Activated T-helper 2 cell treated with anti-CD3 and anti-CD28 coated beads, Interferon-gamma antibody, Interleukin-2, Interleukin-4, amounts not matched to agents 10 μg/mL and 5 μg/mL and 100 μg/mL, durations not matched to agents 14 hours and 24 hours and 36 hours (primary cell): ENCODE data around the gene SLC25A27. TPM values are rescaled to one million over a fixed set of nuclear protein-coding genes. Genes with fewer than 3 reads are reported as not detected.
A peak's percentile ranks its signal among the peaks of the same experiment; 100 is the strongest.
"Not testable (repeated sequence)": the region's sequence is repeated elsewhere in the genome, so short reads cannot be mapped to it uniquely, and the experiment has no call there.

Source experiments
- DNase-seq: peaks from one replicate; pipeline ENCODE4 v3.0.0; 2021; ENCODE audit warnings: low spot score
- H3K27ac Mint-ChIP-seq: one replicate; pipeline ENCODE4 v1.8.0; 2021; ENCODE audit warnings: mixed read lengths
- H3K27me3 Mint-ChIP-seq: one replicate; pipeline ENCODE4 v1.8.0; 2021; ENCODE audit warnings: low read depth, mixed read lengths
- H3K36me3 Mint-ChIP-seq: one replicate; pipeline ENCODE4 v1.8.0; 2021; ENCODE audit warnings: low read depth, mixed read lengths
- H3K4me1 Mint-ChIP-seq: one replicate; pipeline ENCODE4 v1.8.0; 2021; ENCODE audit warnings: low read depth, mixed read lengths
- H3K4me3 Mint-ChIP-seq: one replicate; pipeline ENCODE4 v1.8.0; 2021; ENCODE audit warnings: low read depth, mild to moderate bottlenecking, moderate library complexity, mixed read lengths
- H3K9me3 Mint-ChIP-seq: one replicate; pipeline ENCODE4 v1.8.0; 2021; ENCODE audit warnings: mixed read lengths
- intact Hi-C: fragments of 100-400 bp; cut with micrococcal nuclease; formaldehyde crosslinking; loops from one replicate; pipeline ENCODE4 v1.15.1; 2023
- total RNA-seq: library from RNA; stranded (reverse); gene quantifications from 2 replicates; pipeline ENCODE4 v1.2.3, GENCODE V29; 2022

The SLC25A27 gene
- total RNA-seq, 1 donor from 2014 or later = 1.3 TPM

GRCh38 chr6:46635462-46635861 lies 17.3 kb upstream of the SLC25A27 start:
- no peak for DNase-seq
- no peak overlapping the region for H3K4me3 Mint-ChIP-seq
- no peaks in the 10 kb centered on the region for H3K9me3 Mint-ChIP-seq
- no peak overlapping the region for H3K27ac Mint-ChIP-seq
- no peaks in the 10 kb centered on the region for H3K4me1 Mint-ChIP-seq
- no peaks in the 10 kb centered on the region for H3K36me3 Mint-ChIP-seq
- H3K27me3 Mint-ChIP-seq = peaks cover 19% of the 10 kb centered on the region
- intact Hi-C loops = no loop called here

- no peaks in the 10 kb centered on the region for H3K9me3 Mint-ChIP-seq
- peaks cover 8% of the 10 kb centered on the region for H3K27me3 Mint-ChIP-seq
- DNase-seq = no peak
- no peak overlapping the region for H3K27ac Mint-ChIP-seq
- no peaks in the 10 kb centered on the region for H3K36me3 Mint-ChIP-seq
- no peak overlapping the region for H3K4me3 Mint-ChIP-seq
- H3K4me1 Mint-ChIP-seq = no peaks in the 10 kb centered on the region
- intact Hi-C loops = no loop called here
These were observed 15.6 kb upstream of the SLC25A27 start for GRCh38 chr6:46637145-46637544.

- H3K4me1 Mint-ChIP-seq = peaks cover 4% of the 10 kb centered on the region
- no peak overlapping the region for H3K27ac Mint-ChIP-seq
- no peak overlapping the region for H3K4me3 Mint-ChIP-seq
- DNase-seq = no peak
- no peaks in the 10 kb centered on the region for H3K36me3 Mint-ChIP-seq
- intact Hi-C loops = no loop called here
- H3K27me3 Mint-ChIP-seq = peaks cover 8% of the 10 kb centered on the region
- peaks cover 4% of the 10 kb centered on the region for H3K9me3 Mint-ChIP-seq
These were observed 14.8 kb upstream of the SLC25A27 start for GRCh38 chr6:46637933-46638332.

- H3K27ac Mint-ChIP-seq = no peak overlapping the region
- no peak for DNase-seq
- peaks cover 8% of the 10 kb centered on the region for H3K27me3 Mint-ChIP-seq
- intact Hi-C loops = no loop called here
- H3K4me1 Mint-ChIP-seq = peaks cover 7% of the 10 kb centered on the region
- no peak overlapping the region for H3K4me3 Mint-ChIP-seq
- no peaks in the 10 kb centered on the region for H3K36me3 Mint-ChIP-seq
- peaks cover 5% of the 10 kb centered on the region for H3K9me3 Mint-ChIP-seq
These were observed 14.1 kb upstream of the SLC25A27 start for GRCh38 chr6:46638650-46639049.

- Mint-ChIP-seq H3K4me1 (peaks cover 9% of the 10 kb centered on the region), H3K36me3 (no peaks in the 10 kb centered on the region), H3K4me3 (no peak overlapping the region), H3K9me3 (peaks cover 5% of the 10 kb centered on the region), H3K27me3 (peaks cover 9% of the 10 kb centered on the region), H3K27ac (peak overlapping the region; percentile 3)
- intact Hi-C loops = no loop called here
- DNase-seq = no peak
These were observed 9.6 kb upstream of the SLC25A27 start for GRCh38 chr6:46642928-46643751.

- H3K27ac Mint-ChIP-seq = no peak overlapping the region
- no peak overlapping the region for H3K4me3 Mint-ChIP-seq
- intact Hi-C loops = no loop called here
- no peak for DNase-seq
- no peaks in the 10 kb centered on the region for H3K36me3 Mint-ChIP-seq
- H3K27me3 Mint-ChIP-seq = peaks cover 16% of the 10 kb centered on the region
- peaks cover 5% of the 10 kb centered on the region for H3K9me3 Mint-ChIP-seq
- peaks cover 10% of the 10 kb centered on the region for H3K4me1 Mint-ChIP-seq
These were observed 7.5 kb upstream of the SLC25A27 start for GRCh38 chr6:46645265-46645664.

- H3K4me3 Mint-ChIP-seq, H3K36me3 Mint-ChIP-seq, DNase-seq, H3K9me3 Mint-ChIP-seq, H3K27ac Mint-ChIP-seq, intact Hi-C loops: not testable (repeated sequence)
- Mint-ChIP-seq H3K27me3 (peaks cover 32% of the 10 kb centered on the region), H3K4me1 (peaks cover 13% of the 10 kb centered on the region)
These were observed 4.7 kb upstream of the SLC25A27 start for GRCh38 chr6:46648108-46648507.

GRCh38 chr6:46648869-46649492 lies 3.8 kb upstream of the SLC25A27 start:
- intact Hi-C loops = no loop called here
- H3K4me1 Mint-ChIP-seq = peaks cover 16% of the 10 kb centered on the region
- H3K9me3 Mint-ChIP-seq = no peaks in the 10 kb centered on the region
- H3K4me3 Mint-ChIP-seq = no peak overlapping the region
- peaks cover 40% of the 10 kb centered on the region for H3K27me3 Mint-ChIP-seq
- H3K27ac Mint-ChIP-seq = no peak overlapping the region
- no peak for DNase-seq
- H3K36me3 Mint-ChIP-seq = no peaks in the 10 kb centered on the region

GRCh38 chr6:46651006-46651405 lies 1.8 kb upstream of the SLC25A27 start:
- Mint-ChIP-seq H3K27ac (no peak overlapping the region), H3K4me1 (peaks cover 14% of the 10 kb centered on the region), H3K27me3 (peaks cover 54% of the 10 kb centered on the region), H3K36me3 (no peaks in the 10 kb centered on the region), H3K9me3 (no peaks in the 10 kb centered on the region), H3K4me3 (no peak overlapping the region)
- no peak for DNase-seq
- intact Hi-C loops = no loop called here

- Mint-ChIP-seq H3K4me1 (peaks cover 14% of the 10 kb centered on the region), H3K27ac (no peak overlapping the region), H3K4me3 (no peak overlapping the region), H3K27me3 (peaks cover 53% of the 10 kb centered on the region), H3K36me3 (no peaks in the 10 kb centered on the region), H3K9me3 (no peaks in the 10 kb centered on the region)
- DNase-seq = no peak
- intact Hi-C loops = no loop called here
These were observed 959 bp upstream of the SLC25A27 start for GRCh38 chr6:46651816-46652215.

GRCh38 chr6:46652232-46652602 lies 558 bp upstream of the SLC25A27 start:
- Mint-ChIP-seq H3K4me3 (peak overlapping the region; percentile 83), H3K36me3 (no peaks in the 10 kb centered on the region), H3K27me3 (peaks cover 51% of the 10 kb centered on the region), H3K9me3 (no peaks in the 10 kb centered on the region), H3K4me1 (peaks cover 14% of the 10 kb centered on the region), H3K27ac (no peak overlapping the region)
- no peak for DNase-seq
- intact Hi-C loops = no loop called here

- Mint-ChIP-seq H3K9me3 (no peaks in the 10 kb centered on the region), H3K27me3 (peaks cover 51% of the 10 kb centered on the region), H3K4me1 (peaks cover 14% of the 10 kb centered on the region), H3K36me3 (no peaks in the 10 kb centered on the region), H3K4me3 (peak overlapping the region; percentile 83), H3K27ac (no peak overlapping the region)
- intact Hi-C loops = no loop called here
- no peak for DNase-seq
These were observed 842 bp downstream of the SLC25A27 start for GRCh38 chr6:46653439-46654195.

GRCh38 chr6:46655803-46656202 lies 3.0 kb downstream of the SLC25A27 start:
- intact Hi-C loops = no loop called here
- H3K27ac Mint-ChIP-seq = no peak overlapping the region
- H3K36me3 Mint-ChIP-seq = no peaks in the 10 kb centered on the region
- no peak overlapping the region for H3K4me3 Mint-ChIP-seq
- no peak for DNase-seq
- peaks cover 44% of the 10 kb centered on the region for H3K27me3 Mint-ChIP-seq
- H3K9me3 Mint-ChIP-seq = no peaks in the 10 kb centered on the region
- H3K4me1 Mint-ChIP-seq = peaks cover 13% of the 10 kb centered on the region
